Astrocyte of the spinal cord (primary cell): Measurements from ENCODE around the gene ABHD17A.
"Not testable (repeated sequence)": the region's sequence is repeated elsewhere in the genome, so short reads cannot be mapped to it uniquely, and the experiment has no call there.

Experiments
- DNase-seq: peaks from one replicate; pipeline ENCODE4 v3.0.0; 2011; ENCODE audit warnings: low read depth, low spot score
- H3K4me3 ChIP-seq: 2 replicates; pipeline ENCODE4 v1.5.1; 2011; ENCODE audit warnings: low read depth, mild to moderate bottlenecking, low read length, moderate library complexity
- CTCF ChIP-seq: IDR thresholded peaks from 2 replicates; pipeline ENCODE4 v1.5.1; 2012; ENCODE audit warnings: low read depth, mild to moderate bottlenecking, low read length, inconsistent platforms
- in situ Hi-C: cut with HindIII; loops from 2 replicates; pipeline ENCODE4 v1.10.0; 2017; ENCODE audit warnings: low sequenced_read_pairs

The ABHD17A gene

DNA sequence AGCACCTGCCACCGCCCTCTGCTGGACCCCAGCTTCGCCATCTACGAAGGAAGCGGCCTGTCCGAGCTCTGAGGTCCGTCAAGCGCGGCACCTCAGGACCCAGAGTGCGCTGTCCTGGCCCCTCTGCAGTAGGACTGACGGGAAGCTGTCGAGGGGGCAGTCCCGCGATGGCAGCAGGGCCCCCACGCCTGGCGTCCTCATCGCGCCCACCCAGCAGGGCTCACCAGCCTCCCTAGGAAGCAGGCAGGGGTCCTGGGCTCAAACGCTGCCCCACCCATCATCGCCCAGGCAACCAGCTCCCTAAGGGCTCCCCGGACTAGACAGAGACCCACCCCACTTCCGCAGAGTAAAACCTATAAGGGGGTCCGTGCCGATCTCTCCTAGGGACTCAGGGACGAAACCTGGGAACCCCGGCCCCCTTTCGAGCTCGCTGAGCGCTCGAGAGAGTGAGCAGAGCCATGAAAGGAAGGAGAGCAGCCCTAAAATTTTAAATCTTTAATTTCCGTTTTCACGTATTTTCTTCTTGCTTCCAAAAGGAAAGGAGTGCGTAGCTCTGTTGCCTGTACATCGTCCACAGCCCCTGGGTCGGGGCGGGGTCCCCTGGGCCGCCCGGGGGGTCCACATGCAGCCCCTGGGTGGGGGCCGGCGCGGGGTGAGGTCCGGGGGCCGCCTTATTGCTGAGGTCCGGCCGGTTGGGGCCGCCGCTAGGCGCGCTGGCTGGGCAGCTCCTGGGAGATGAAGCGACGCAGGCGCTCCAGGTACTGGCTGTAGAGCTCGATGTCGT is 8.6 kb downstream of the ABHD17A start:
- in situ Hi-C loops, DNase-seq: not testable (repeated sequence)
- H3K4me3 ChIP-seq, result peak overlapping the region; percentile 86

DNA sequence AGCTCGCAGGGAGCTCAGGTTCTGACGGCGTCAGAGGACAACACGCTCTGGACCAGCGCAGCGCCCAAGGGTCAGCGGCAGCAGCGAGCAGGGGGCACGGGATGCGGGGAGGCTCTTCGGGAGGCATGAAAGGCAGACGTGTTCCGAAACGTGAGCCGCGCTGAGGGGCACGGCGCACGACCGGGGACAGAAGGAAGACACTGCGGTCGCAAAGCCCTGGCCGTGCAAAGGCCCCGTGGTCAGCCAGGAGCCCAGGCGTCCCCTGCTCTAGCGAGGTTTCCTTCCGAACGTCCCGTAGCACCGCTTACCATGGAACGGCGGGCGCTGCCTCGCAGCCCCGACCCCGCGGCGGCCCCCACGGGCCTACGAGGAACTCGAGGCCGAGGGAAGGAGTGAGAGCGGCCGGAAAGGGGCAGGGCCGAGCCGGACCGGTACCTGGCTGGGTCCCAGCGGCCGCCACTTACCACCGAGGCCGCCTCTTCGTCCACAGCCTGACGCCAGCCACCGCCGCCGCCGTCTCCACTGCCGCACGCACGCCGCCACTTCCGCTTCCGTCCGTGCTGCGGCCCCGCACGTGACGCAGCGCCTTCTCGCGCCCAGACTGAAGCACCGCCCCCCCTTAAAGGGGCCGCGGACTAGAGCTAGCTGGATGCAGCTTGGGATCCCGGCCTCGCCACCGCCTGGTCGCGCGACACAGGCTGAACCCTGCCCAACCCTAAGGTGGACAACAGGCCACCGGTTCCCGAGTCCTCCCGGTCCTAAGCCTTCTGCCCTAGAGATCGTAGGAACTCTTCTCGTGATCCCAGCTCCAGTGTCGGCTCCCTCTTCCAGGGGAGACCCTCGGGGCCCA is 9.4 kb downstream of the ABHD17A start:
- in situ Hi-C loops, result no loop called here
- H3K4me3 ChIP-seq, result peak overlapping the region; percentile 86
- TF ChIP-seq CTCF, result no peak
- peak; percentile 87 for DNase-seq

GRCh38 chr19:1875265-1875645 is 10.0 kb downstream of the ABHD17A start:
- H3K4me3 ChIP-seq, result peak overlapping the region; percentile 86
- in situ Hi-C loops, DNase-seq: not testable (repeated sequence)

GRCh38 chr19:1874554-1875185 is 10.6 kb downstream of the ABHD17A start:
- no peak for DNase-seq
- H3K4me3 ChIP-seq, result peak overlapping the region; percentile 86
- TF ChIP-seq CTCF, result no peak
- in situ Hi-C loops, result no loop called here

DNA sequence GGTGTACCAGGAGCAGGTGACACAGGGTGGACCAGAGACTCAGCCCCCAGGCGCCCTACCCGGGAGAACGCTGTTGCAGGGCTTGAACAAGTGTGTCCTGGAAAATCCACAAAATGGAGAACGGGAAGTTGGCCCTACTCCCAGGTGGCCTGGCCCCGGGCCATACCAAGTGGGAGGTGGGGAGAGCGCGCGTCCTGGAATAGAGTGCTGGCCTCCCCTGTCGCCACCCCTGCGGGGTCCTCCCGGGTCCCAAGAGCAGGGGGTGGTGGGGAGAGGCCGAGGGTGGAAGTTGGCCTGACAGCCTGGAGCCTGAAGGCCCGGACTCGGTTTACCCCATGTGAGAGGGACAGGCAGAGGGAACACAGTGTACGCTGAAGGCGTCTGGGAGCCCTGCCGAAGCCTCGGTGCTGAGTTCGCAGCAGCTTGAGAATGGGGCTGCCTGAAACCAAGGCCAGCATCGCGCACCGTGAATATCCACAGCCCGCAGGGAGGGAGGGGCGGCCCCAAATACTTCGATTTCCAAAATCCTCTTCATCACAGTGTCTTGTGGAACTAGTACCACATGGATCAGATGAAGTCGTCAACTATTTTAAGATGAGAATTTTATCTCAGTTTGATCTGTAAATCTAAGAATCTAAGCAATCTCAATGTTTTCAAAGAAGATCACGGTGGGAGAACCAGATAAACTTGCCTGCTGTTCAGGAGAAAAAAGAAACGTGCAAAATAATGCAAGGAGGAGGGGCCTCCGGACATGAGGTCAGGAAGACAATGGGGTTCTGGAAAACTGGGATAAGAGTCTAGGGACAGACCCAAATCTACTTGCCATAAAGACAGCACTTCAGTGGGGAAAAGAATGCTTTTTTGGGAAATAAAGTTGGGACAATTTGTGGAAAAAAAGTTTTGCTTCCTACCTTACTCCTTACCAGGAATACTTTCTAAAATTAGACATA is 11.5 kb downstream of the ABHD17A start:
- TF ChIP-seq CTCF, result no peak
- no peak for DNase-seq
- H3K4me3 ChIP-seq, result no peak overlapping the region
- in situ Hi-C loops, result no loop called here

- no peak for DNase-seq
- in situ Hi-C loops, result no loop called here
- no peak overlapping the region for H3K4me3 ChIP-seq
- TF ChIP-seq CTCF, result no peak
These were observed 12.3 kb downstream of the ABHD17A start for GRCh38 chr19:1872807-1873523.
